GM12892 (cell line): ENCODE results near the gene CRKL.

ENCODE experiments used
- POLR2A ChIP-seq: IDR thresholded peaks from 2 replicates; pipeline ENCODE4 v1.6.1; 2011; ENCODE audit warnings: low read depth, low read length, control low read depth
- POLR2AphosphoS5 ChIP-seq: IDR thresholded peaks from 2 replicates; pipeline ENCODE4 v1.6.1; 2011; ENCODE audit warnings: low read depth, low read length, control low read depth

GRCh38 chr22:20885017-20885556 lies 32.1 kb upstream of the CRKL start:
- no peak for TF ChIP-seq POLR2A
- no peak for TF ChIP-seq POLR2AphosphoS5
